AG08396 (cell line): ENCODE data around the gene PDE4C.
"Not testable (repeated sequence)": the region's sequence is repeated elsewhere in the genome, so short reads cannot be mapped to it uniquely, and the experiment has no call there.

ENCODE experiments used
- DNase-seq: peaks from one replicate; pipeline ENCODE4 v3.0.0; 2012; ENCODE audit warnings: low spot score, mixed read lengths

PDE4C gene

GRCh38 chr19:18223860-18224524 is 2.2 kb downstream of the PDE4C start:
- DNase-seq = no peak

GRCh38 chr19:18221815-18222725 is 4.2 kb downstream of the PDE4C start:
- DNase-seq = no peak

GRCh38 chr19:18220632-18221275 is 5.5 kb downstream of the PDE4C start:
- DNase-seq = no peak

GRCh38 chr19:18219911-18220631 is 6.2 kb downstream of the PDE4C start:
- no peak for DNase-seq

- no peak for DNase-seq
Measured at GRCh38 chr19:18218600-18218999, 7.6 kb downstream of the PDE4C start.

GRCh38 chr19:18218159-18218558 is 8.1 kb downstream of the PDE4C start:
- DNase-seq = no peak

GRCh38 chr19:18216789-18217188 is 9.4 kb downstream of the PDE4C start:
- no peak for DNase-seq

GRCh38 chr19:18214779-18215433 is 11.3 kb downstream of the PDE4C start:
- DNase-seq = peak; percentile 78

- DNase-seq = no peak
Measured at GRCh38 chr19:18211683-18212082, 14.6 kb downstream of the PDE4C start.

- not testable (repeated sequence) for DNase-seq
Measured at GRCh38 chr19:18209912-18210311, 16.3 kb downstream of the PDE4C start.

- DNase-seq = peak; percentile 89
Measured at GRCh38 chr19:18208098-18208951, 17.9 kb downstream of the PDE4C start.

GRCh38 chr19:18206018-18206417 is 20.2 kb downstream of the PDE4C start:
- DNase-seq = no peak

GRCh38 chr19:18205200-18205892 is 20.9 kb downstream of the PDE4C start:
- peak; percentile 78 for DNase-seq

GRCh38 chr19:18204394-18205199 is 21.6 kb downstream of the PDE4C start:
- DNase-seq = peak; percentile 12

- DNase-seq = peak; percentile 97
Measured at GRCh38 chr19:18203863-18204393, 22.3 kb downstream of the PDE4C start, which contains the start of gene RAB3A. TSS of gene RAB3A (minus strand) at chr19:18204042. CDS start at chr19:18202740, 1,302 bp downstream.

- peak; percentile 22 for DNase-seq
Measured at GRCh38 chr19:18203408-18203862, 22.8 kb downstream of the PDE4C start.

- no peak for DNase-seq
Measured at GRCh38 chr19:18202778-18203407, 23.3 kb downstream of the PDE4C start.

- no peak for DNase-seq
Measured at GRCh38 chr19:18202397-18202777, 23.9 kb downstream of the PDE4C start.
